Posterior cingulate gyrus (tissue), 11 donors: ENCODE measurements around the gene SLC25A21.
"Not testable (repeated sequence)": the region's sequence is repeated elsewhere in the genome, so short reads cannot be mapped to it uniquely, and the experiment has no call there.

Experiments
- DNase-seq, 10 donors: peaks; one replicate each; pipeline versions ENCODE4 v3.0.0 to v3.0.0-alpha.2; 2020 to 2021; ENCODE audit warnings: mixed read lengths in 3 of 10
- intact Hi-C: fragments of 100-400 bp; cut with DNase I; formaldehyde crosslinking; loops from one replicate; pipeline ENCODE4 v1.15.1; 2023

SLC25A21 gene

GRCh38 chr14:36747411-36748184 is 424.8 kb downstream of the SLC25A21 start:
- DNase-seq = no peak
- intact Hi-C loops = no loop called here

DNA sequence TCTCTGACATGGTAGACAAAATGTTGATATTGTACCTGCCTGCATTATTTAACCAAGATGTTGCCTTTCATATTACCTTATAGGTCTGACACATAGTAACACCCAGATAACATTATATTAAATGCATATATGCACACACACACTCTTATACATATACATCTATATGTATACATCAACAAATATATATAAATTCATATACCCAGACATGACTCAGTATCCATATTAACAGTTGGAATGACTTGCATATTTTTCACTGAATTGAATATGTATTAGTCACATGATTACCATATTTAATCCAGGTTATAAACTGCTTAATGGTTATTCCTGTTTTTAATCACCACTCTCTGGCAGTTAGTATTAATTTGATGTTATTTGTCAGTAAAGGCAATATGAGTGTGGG is 425.5 kb downstream of the SLC25A21 start:
- intact Hi-C loops = no loop called here
- DNase-seq = no peak

DNA sequence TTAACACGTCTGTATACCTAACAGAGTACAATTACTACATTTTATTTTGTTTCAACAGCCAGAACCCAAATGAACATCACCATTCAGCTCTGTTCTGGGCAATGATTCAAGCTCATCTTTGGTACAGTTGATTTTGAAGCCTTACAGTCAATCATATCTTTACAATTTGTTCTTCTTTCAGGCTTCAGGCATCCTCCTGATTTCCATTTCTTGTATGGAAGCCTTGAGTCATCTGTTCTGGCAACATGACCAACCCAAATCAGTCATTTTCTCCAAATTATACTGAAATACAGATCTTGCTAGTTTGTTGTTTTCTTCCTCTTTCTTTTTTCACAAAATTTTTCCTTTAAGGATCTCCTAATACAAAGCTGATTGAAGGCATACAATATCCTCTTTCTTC is 430.5 kb downstream of the SLC25A21 start:
- intact Hi-C loops = no loop called here

DNA sequence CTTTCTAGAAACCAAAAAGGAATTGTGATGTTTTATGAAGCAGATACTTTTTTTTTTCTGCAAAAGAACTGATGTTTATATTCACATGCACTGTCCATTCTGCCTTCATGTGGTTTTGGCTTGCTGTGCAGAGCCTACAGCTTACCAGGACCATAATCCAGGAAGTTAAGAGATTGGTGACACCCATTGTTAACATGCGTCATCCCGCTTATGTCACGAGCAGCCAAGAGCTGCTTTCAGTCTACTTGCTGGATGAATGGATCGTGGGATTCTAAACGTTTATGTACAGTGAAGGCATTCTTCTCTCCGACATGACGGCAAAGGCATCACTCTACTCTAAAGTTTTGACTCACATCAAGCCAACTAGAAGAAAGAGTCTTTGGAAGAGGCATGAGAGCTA is 434.1 kb downstream of the SLC25A21 start:
- DNase-seq = no peak
- intact Hi-C loops = no loop called here

More for the DNA sequence above, 430.5 kb downstream of the SLC25A21 start:
- no peak for DNase-seq

DNA sequence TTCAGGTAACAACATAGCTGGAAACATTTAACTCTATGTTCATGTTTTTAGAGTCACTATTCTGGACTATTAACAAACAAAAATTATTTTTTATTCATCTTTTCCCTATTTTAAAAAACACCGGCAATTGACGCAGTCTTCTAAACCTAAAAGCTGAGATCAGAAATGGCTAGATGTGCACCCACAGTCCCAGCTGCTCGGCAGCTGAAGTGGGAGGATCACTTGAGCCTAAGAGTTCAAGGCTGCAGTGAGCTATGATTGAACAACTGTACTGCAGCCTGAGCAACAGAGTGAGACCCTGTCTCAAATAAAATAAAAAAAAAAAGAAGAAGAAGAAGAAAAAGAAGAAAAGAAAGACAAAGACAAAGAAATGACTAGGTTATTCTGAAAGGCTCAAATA is 446.3 kb downstream of the SLC25A21 start:
- no peak for DNase-seq
- intact Hi-C loops = no loop called here

DNA sequence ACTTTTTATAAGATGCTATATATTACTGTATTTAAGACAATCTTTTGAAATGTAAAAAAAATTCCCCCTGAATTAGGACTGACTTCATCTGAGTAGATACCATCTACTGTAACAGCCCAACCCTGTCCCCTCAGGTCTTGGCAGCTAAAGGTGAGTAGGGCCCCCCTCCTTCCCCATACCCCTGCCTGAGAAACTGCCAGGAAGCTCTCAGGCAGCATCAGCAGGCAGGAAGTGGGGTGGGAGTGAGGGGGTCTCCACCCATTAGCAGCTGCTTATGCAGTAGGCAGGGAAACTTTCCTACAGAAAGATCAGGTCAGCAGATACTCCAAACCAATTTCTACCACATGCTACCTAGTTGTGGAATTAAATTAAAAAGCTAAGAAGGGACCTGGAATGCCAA is 448.2 kb downstream of the SLC25A21 start:
- no peak for DNase-seq
- intact Hi-C loops = no loop called here

DNA sequence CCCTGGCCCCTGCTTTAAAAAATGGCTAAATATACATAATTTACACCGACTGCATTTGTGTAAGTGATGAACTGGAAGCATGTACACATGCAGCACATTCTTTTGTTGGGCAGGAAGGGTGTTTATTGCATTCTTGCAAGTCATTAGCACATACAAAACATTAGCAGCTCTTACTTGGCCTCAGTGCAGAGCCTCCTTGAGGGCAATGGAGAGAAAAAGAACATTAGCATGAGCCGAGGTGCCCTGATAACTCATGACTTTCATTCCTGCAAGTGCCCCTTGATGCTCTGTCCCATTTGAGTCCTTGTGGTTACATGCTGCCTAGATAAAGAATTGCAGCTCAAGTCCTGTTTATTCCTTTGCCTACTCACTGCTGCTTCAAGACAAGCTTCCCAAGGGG is 448.9 kb downstream of the SLC25A21 start:
- intact Hi-C loops = no loop called here
- DNase-seq = no peak

DNA sequence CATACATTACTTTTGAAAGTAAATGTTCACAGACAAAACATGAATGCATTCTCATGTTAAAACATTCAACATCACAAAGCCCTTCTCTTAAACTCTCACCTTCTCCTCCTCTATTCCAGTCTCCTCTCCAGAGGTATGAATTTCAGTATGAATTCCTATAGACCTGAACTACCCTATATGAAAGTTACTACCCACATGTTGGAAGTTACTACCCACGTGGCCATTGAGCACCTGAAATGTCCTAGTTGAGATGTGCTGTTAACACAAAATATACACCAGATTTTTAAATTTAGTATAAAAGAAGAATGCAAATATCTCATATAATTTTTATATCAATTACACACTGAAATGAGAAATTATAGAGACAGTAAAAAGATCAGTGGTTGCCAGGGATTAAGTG is 450.5 kb downstream of the SLC25A21 start:
- DNase-seq = no peak
- intact Hi-C loops = no loop called here

- intact Hi-C loops = no loop called here
- DNase-seq = no peak
Observed at GRCh38 chr14:36720657-36721056, 451.7 kb downstream of the SLC25A21 start.

DNA sequence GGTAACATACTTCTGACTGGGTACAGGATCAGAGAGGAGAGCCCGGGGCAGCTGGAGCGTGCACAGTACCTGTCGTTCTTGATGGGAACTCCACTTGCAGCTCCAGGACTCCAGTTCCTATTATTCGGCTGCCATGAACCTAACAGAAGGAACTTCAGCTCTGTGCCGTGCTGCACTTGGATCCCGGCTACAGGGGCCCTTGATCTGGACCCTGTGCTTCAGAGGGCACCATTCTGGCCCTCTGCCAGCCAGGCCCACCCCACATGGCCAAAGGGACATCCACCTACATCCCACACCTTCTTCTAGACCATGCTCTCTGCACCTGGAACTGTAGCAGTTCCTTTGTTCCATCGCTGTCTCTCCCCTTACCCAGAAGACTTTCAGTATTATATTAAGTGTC is 452.6 kb downstream of the SLC25A21 start:
- intact Hi-C loops = no loop called here
- DNase-seq = no peak

GRCh38 chr14:36718216-36718615 is 454.2 kb downstream of the SLC25A21 start:
- intact Hi-C loops = no loop called here
- DNase-seq = no peak

DNA sequence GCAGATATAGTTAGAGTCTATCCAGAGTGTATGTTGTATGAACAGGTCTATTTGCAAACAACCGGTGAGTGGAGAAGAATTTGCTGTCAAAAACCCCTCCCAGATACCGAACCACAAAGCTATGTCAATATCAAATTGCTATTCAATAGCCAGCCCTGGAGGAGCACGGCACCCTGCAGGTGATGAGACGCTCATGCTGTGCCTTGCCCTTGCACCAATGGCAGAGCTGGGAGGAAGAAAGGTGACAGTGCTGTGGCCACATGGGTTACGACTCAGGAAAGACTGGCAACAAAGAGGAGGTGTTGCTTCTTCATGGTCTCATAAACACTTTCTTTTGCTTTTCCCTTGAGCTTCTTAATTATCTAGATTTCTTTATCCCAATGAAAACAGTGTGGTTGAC is 455.0 kb downstream of the SLC25A21 start:
- DNase-seq = no peak
- intact Hi-C loops = no loop called here

- no peak for DNase-seq
- intact Hi-C loops = no loop called here
Observed at GRCh38 chr14:36716614-36717184, 455.7 kb downstream of the SLC25A21 start.

- intact Hi-C loops = no loop called here
- no peak for DNase-seq
Observed at GRCh38 chr14:36713960-36714703, 458.3 kb downstream of the SLC25A21 start.

DNA sequence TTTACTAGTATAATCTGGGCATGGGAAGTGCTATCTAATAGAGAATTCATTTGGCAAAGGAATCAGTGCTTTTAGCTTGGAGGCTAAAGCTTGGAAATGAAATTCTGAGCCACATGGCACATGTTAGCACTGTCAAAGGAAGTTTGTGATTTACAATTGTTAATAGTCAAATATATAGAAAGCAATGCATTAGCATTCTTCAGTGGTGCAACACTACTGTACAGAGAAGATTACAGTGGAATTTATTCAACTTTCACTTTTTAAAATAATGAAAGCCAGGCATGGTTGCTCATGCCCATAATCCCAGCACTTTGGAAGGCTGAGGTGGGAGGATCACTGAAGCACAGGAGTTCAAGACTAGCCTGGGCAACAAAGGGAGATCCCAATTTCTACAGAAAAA is 464.8 kb downstream of the SLC25A21 start:
- intact Hi-C loops = no loop called here
- no peak for DNase-seq

DNA sequence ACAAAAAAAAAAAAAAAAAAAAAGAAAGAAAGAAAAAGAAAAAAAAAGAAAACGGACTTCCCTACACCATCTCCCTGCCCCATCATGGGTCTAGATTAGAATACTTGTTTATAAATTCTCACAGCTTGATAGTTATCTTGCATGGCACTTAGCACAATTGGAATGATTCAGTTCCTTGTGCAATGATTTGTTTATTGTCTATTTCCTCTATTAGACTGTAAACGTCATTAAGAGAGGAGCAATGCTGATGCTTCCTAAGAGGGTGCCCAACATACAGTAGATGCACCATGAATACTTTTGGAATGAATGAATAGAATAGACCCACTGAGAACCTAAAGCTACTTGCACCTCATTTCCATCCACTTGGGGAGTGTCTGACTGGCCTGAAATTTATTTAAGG is 469.9 kb downstream of the SLC25A21 start:
- intact Hi-C loops = no loop called here
- no peak for DNase-seq

GRCh38 chr14:36701132-36701531 is 471.3 kb downstream of the SLC25A21 start:
- no peak for DNase-seq
- intact Hi-C loops = no loop called here

DNA sequence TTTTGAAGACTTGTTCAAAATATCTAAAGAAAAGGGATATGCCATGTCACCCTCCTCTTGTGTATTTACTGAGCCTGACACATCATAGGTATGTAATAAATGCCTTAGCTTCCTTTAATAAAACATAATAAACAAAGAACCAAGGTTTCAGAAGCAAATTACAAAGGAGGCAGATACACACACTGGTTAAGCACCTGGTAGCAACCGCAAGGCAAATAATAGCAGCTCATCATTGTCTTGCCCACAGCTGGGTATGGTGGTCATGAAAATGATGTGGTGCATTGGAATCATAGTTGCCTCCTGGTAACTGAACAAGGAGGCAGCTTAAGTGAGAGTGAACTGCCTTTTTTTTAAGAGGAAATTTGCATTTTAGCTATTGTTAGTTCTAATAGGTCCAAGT is 471.8 kb downstream of the SLC25A21 start:
- DNase-seq = no peak
- intact Hi-C loops = no loop called here

- peak in 1 of 10 donors; percentile 55 for DNase-seq
- intact Hi-C loops = not testable (repeated sequence)
Observed at GRCh38 chr14:36699420-36699819, 473.0 kb downstream of the SLC25A21 start.

- DNase-seq = no peak
- intact Hi-C loops = no loop called here
Observed at GRCh38 chr14:36690311-36691040, 481.9 kb downstream of the SLC25A21 start.

- no peak for DNase-seq
Observed at GRCh38 chr14:36684946-36685345, 487.5 kb downstream of the SLC25A21 start.

More at GRCh38 chr14:36684946-36685345, 487.5 kb downstream of the SLC25A21 start:
- intact Hi-C loops = no loop called here
